Endothelial cell of umbilical vein (primary cell): ENCODE data around the gene CDK4. TPM values are rescaled to one million over a fixed set of nuclear protein-coding genes. Genes with fewer than 3 reads are reported as not detected.

Source experiments
- BruUV-seq: library from RNA; stranded (reverse); fragments of 400-500 nt; replicated peaks from 2 replicates; lab custom pipeline; 2021; lab: Mats Ljungman, UMichigan
- CTCF ChIA-PET: fragments of 300-600, 350-600 bp; sonication (Branson Sonifier 250); formaldehyde crosslinking; loops from one replicate; lab custom pipeline; 2021; ENCODE audit warnings: antibody characterized with exemption, inconsistent platforms; lab: Charles Lee
- POLR2A ChIA-PET: fragments of 300-600, 350-600 bp; sonication (Branson Sonifier 250); formaldehyde crosslinking; loops from one replicate; lab custom pipeline; 2021; ENCODE audit warnings: antibody characterized with exemption, inconsistent platforms; lab: Charles Lee
- DNase-seq: peaks from one replicate; pipeline ENCODE4 v3.0.0-alpha.2; 2011; ENCODE audit warnings: low read depth, low spot score
- FAIRE-seq: peaks from 2 replicates; lab custom pipeline; 2011; peaks lifted over from hg19 to GRCh38; lab: Jason Lieb, UNC
- H2AFZ ChIP-seq: 2 replicates; pipeline ENCODE4 v1.6.0; 2012; ENCODE audit warnings: low read depth, low read length, control low read depth, inconsistent platforms
- H3K27ac ChIP-seq: 2 replicates; pipeline ENCODE4 v1.5.1; 2011; ENCODE audit warnings: low read depth, mild to moderate bottlenecking, control low read depth, low read length, moderate library complexity; ENCODE audit not compliant: insufficient read depth
- H3K27me3 ChIP-seq, 2 experiments: 2 replicates each; pipeline versions ENCODE4 v1.6.0 to v1.6.1; 2011; ENCODE audit warnings: low read length in 2 of 2, mixed read lengths in 1 of 2; ENCODE audit not compliant: control insufficient read depth in 2 of 2, insufficient read depth in 2 of 2
- H3K36me3 ChIP-seq, 2 experiments: 2 replicates in 1 of 2; 3 replicates in 1 of 2; pipeline ENCODE4 v1.5.1; 2011; ENCODE audit warnings: low read length in 2 of 2, mild to moderate bottlenecking in 1 of 2, moderate library complexity in 1 of 2; ENCODE audit not compliant: control insufficient read depth in 2 of 2, insufficient read depth in 2 of 2; ENCODE audit errors: extremely low read depth in 1 of 2
- H3K4me1 ChIP-seq: 3 replicates; pipeline ENCODE4 v1.5.1; 2011; ENCODE audit warnings: mild to moderate bottlenecking, low read length; ENCODE audit not compliant: control insufficient read depth, insufficient read depth; ENCODE audit errors: extremely low read depth
- H3K4me2 ChIP-seq: 2 replicates; pipeline ENCODE4 v1.6.1; 2011; ENCODE audit warnings: low read length, control low read depth, mixed read lengths; ENCODE audit not compliant: insufficient read depth
- H3K4me3 ChIP-seq, 3 experiments: fragments of 200-600 bp in 1 of 3; sonication (generic), shearing (Covaris generic) in 1 of 3; replicated peaks in 1 of 3; 2 replicates each; pipeline ENCODE4 v1.5.1; 2011 to 2016; ENCODE audit warnings: control low read depth in 3 of 3, low read length in 3 of 3, mild to moderate bottlenecking in 2 of 3, inconsistent platforms in 1 of 3, low read depth in 1 of 3, moderate library complexity in 1 of 3; ENCODE audit not compliant: insufficient read depth in 1 of 3
- H3K79me2 ChIP-seq: 2 replicates; pipeline ENCODE4 v1.6.0; 2012; ENCODE audit warnings: low read length, inconsistent platforms; ENCODE audit not compliant: control insufficient read depth, insufficient read depth
- H3K9ac ChIP-seq: replicated peaks from 2 replicates; pipeline ENCODE3; 2011; ENCODE audit warnings: low read length, control low read depth; ENCODE audit not compliant: insufficient read depth; ENCODE audit errors: extremely low read depth
- H3K9me1 ChIP-seq: replicated peaks from 3 replicates; pipeline ENCODE4 v1.6.0; 2011; ENCODE audit warnings: mild to moderate bottlenecking, low read length; ENCODE audit not compliant: control insufficient read depth, insufficient read depth; ENCODE audit errors: extremely low read depth
- H3K9me3 ChIP-seq: replicated peaks from 2 replicates; pipeline ENCODE4 v1.5.1; 2012; ENCODE audit warnings: low read length, inconsistent platforms; ENCODE audit not compliant: control insufficient read depth, insufficient read depth
- H4K20me1 ChIP-seq: replicated peaks from 2 replicates; pipeline ENCODE3; 2011; ENCODE audit warnings: mild to moderate bottlenecking, low read length; ENCODE audit not compliant: control insufficient read depth, insufficient read depth; ENCODE audit errors: extremely low read depth
- CTCF ChIP-seq, 2 donors: IDR thresholded peaks; 1 replicate in 1 of 2; 2 replicates in 1 of 2; pipeline ENCODE4 v1.5.1; 2011; ENCODE audit warnings: low read length in 2 of 2, mild to moderate bottlenecking in 2 of 2, moderate library complexity in 2 of 2, control low read depth in 1 of 2, inconsistent platforms in 1 of 2, low read depth in 1 of 2; ENCODE audit not compliant: insufficient read depth in 1 of 2; ENCODE audit errors: extremely low read depth in 1 of 2
- EZH2 ChIP-seq: IDR thresholded peaks from 2 replicates; pipeline ENCODE4 v1.6.1; 2012; ENCODE audit warnings: borderline replicate concordance, low read depth, mild to moderate bottlenecking, moderate library complexity, low read length, inconsistent platforms; ENCODE audit not compliant: severe bottlenecking
- FOS ChIP-seq: IDR thresholded peaks from 2 replicates; pipeline ENCODE4 v1.6.1; 2011; ENCODE audit warnings: mild to moderate bottlenecking, low read length, moderate library complexity, borderline replicate concordance; ENCODE audit not compliant: insufficient read depth
- JUN ChIP-seq: IDR thresholded peaks from 2 replicates; pipeline ENCODE4 v1.6.1; 2011; ENCODE audit warnings: borderline replicate concordance, low read depth; ENCODE audit not compliant: insufficient read length, insufficient read depth
- MAX ChIP-seq: IDR thresholded peaks from 2 replicates; pipeline ENCODE4 v1.6.1; 2011; ENCODE audit not compliant: insufficient read depth, insufficient read length
- MYC ChIP-seq: IDR thresholded peaks from one replicate; pipeline ENCODE4 v1.6.1; 2011; ENCODE audit warnings: mild to moderate bottlenecking, low read depth, low read length
- POLR2A ChIP-seq: IDR thresholded peaks from 2 replicates; pipeline ENCODE4 v1.6.1; 2012; ENCODE audit warnings: low read depth, mild to moderate bottlenecking, control low read depth, low read length
- POLR2AphosphoS5 ChIP-seq: IDR thresholded peaks from 2 replicates; pipeline ENCODE4 v1.6.1; 2012; ENCODE audit warnings: low read depth, mild to moderate bottlenecking, control low read depth, low read length, moderate library complexity; ENCODE audit not compliant: insufficient read depth
- dilution Hi-C: fragments of 300-500 bp; cut with MboI; formaldehyde crosslinking; loops from one replicate; pipeline ENCODE4 v1.15.0; 2019; ENCODE audit warnings: low sequenced_read_pairs; ENCODE audit not compliant: extremely low pct_ligation_motif_present
- intact Hi-C: fragments of 100-400 bp; cut with micrococcal nuclease; formaldehyde crosslinking; loops from one replicate; pipeline ENCODE4 v1.10.0; 2022
- polyA plus RNA-seq, 4 experiments: library from polyadenylated mRNA; depleted of rRNA in 3 of 4; stranded (reverse) in 3 of 4; unstranded in 1 of 4; fragments of >200 nt; gene quantifications; 2 replicates each; pipeline versions ENCODE4 v1.2.1 to v1.2.3, GENCODE V29; 2011 to 2012; ENCODE audit warnings: missing spikeins in 1 of 4
- total RNA-seq: library from RNA; stranded (reverse); gene quantifications from 2 replicates; pipeline ENCODE4 v1.2.3, GENCODE V29; 2021

CDK4 gene
- total and polyA plus RNA-seq, 2 donors (not counting 3 experiments of a cell fraction or from before 2014, with no cell fraction given) = 171 to 332 TPM

DNA sequence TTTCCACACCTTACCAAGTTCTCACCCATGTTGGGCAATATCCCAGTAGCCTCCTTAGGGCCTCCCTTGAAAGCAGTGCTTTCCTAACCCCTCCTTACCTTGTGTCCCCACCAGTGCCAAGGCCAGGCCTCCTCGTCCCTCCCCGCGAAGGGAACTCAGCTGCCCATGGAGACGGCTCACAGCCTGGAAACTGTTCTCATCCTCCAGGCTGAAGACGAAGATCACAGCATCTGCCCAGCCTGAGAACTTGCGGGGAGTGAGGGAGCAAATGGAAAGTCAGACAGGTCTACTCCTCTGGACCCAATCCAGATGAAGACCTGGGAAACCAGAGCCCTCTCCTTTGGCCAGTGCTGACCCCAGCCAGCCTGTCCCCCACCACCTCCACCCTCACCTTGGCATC lies 18.2 kb downstream of the CDK4 start:
- H3K27me3 ChIP-seq = peaks cover 62 to 65% of the 10 kb centered on the region in 2 experiments
- FAIRE-seq (no peak), DNase-seq (no peak)
- H3K4me3 ChIP-seq = no peak overlapping the region
- no peak overlapping the region for H3K27ac ChIP-seq
- no peaks in the 10 kb centered on the region for H4K20me1 ChIP-seq
- no peaks in the 10 kb centered on the region for H3K36me3 ChIP-seq
- no peak overlapping the region for H2AFZ ChIP-seq
- no peaks in the 10 kb centered on the region for H3K9me1 ChIP-seq
- no peak overlapping the region for H3K4me2 ChIP-seq
- CTCF ChIA-PET = interaction anchor here (2.3 to 6.1 kb wide), 2 partner anchors 8 to 23 kb away, joined by 8 to 48 read pairs; no protein-coding TSS in a partner anchor
- intact Hi-C loops (no loop called here), dilution Hi-C loops (no loop called here)
- H3K9ac ChIP-seq = no peak overlapping the region
- no TSS peak for BruUV-seq
- H3K4me1 ChIP-seq = no peaks in the 10 kb centered on the region
- POLR2A ChIA-PET = interaction anchor here (0.6 kb wide), 1 partner anchor 488 kb away, joined by 4 read pairs; no protein-coding TSS in a partner anchor
- H3K79me2 ChIP-seq = no peaks in the 10 kb centered on the region
- H3K9me3 ChIP-seq = no peaks in the 10 kb centered on the region
- TF ChIP-seq FOS = no peak
- TF ChIP-seq EZH2 = peak; percentile 24
- TF ChIP-seq JUN = no peak
- TF ChIP-seq MYC = no peak
- TF ChIP-seq MAX = no peak
- no peak for TF ChIP-seq CTCF (IDR thresholded peaks at IDR 0.05; ENCODE audit: extremely low read depth in 1 of 2, insufficient read depth in 1 of 2, low read depth in 1 of 2, low read length in 2 of 2)
- TF ChIP-seq POLR2A = no peak
- TF ChIP-seq POLR2AphosphoS5 = no peak
